HG03469 (cell line): Measurements from ENCODE around the gene ERI3.

Source experiments
- ATAC-seq: cut with Tn5 transposase; IDR thresholded peaks from one replicate; pipeline ENCODE4 v1.9.1; 2021; ENCODE audit warnings: mild to moderate bottlenecking, moderate library complexity, moderate number of reproducible peaks; ENCODE audit not compliant: unreplicated experiment

Gene ERI3

DNA sequence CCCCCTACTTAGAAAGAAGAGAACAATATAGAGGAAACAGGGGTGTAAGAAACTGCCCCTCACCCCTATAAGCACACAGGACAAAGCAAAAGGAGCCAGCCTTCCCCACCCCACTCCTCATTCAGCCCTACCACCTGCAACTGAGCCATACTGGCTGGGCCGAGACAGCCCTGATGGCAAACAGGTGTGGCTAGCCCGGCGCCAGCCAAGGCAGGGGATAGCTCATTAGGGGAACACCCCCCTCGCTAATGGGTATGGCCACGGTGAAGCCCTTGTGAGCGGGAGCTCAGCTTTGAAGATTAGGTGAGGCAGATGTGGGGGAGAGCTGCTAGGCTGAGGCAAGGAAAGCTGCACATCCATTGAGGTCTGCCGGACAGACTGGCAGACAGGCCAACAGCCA, 65.5 kb downstream of the ERI3 start:
- no peak for ATAC-seq

DNA sequence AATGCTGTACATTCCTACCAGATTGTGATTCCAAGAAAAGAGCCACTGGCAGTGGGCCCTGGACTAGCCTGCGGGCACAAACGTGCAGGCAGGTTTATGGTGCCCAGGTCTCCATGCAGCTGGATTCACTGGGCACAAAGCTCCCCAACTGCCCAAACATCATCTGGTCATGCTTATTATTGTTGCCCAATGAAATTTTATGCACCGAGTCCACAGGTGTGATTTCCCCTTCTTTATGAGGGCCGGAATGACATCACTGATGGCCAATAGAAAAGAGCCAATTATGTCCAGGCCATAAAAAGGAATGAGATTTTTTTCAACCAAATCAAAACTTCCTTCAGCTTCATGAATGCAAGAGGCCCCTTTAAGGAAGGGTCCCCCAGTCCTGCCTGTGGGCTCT, 66.2 kb downstream of the ERI3 start:
- ATAC-seq = no peak

DNA sequence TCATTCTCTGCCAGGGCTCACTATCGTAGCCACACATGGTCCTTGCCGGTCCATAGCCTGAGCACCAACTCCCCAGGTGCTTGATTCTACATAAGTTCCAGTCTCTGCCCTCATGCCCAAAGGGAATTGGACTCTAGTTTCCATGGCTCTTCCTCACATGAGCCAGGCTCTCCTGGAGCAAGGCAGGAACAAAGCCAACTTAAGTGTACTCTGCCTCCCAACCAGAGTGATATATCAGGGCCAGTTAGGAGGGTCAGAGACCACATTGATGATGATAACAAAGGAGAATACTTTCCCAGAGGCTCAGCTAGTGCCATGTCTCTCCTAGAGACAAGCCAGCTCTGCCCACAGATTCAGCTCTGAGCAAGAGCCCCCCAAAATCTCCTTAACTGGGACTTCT, 70.9 kb downstream of the ERI3 start:
- no peak for ATAC-seq

DNA sequence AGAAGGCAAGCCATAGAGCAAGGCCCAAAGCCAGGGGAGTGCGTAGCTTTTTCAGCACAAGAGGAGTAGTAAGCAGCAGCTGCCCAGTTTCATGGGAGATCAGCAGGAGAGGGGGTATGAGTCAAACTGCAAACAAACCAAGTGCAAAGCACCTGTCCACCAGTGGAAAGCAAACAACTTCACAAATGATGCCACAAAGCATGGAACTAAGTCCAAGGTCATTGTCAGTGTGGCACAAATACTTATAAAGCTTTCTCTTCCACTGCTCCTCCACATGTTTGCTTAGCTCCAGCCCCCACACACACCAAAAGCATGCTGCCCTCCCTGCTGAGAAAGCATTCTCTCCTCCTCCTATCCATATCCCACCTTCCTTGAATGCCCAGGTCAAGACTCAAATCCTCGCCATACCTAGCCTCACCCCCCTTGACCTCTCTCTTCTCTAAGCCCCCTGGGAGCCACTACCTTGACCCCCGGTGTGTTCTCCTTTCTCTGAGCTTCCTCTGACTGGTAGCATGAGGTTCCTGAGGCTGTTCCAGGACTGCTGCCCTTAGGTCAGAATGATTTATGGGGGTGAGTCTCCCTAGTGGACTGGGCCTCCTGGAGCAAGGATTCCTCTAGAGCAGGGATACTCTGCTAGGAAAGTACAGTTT, 71.4 kb downstream of the ERI3 start:
- ATAC-seq = no peak

DNA sequence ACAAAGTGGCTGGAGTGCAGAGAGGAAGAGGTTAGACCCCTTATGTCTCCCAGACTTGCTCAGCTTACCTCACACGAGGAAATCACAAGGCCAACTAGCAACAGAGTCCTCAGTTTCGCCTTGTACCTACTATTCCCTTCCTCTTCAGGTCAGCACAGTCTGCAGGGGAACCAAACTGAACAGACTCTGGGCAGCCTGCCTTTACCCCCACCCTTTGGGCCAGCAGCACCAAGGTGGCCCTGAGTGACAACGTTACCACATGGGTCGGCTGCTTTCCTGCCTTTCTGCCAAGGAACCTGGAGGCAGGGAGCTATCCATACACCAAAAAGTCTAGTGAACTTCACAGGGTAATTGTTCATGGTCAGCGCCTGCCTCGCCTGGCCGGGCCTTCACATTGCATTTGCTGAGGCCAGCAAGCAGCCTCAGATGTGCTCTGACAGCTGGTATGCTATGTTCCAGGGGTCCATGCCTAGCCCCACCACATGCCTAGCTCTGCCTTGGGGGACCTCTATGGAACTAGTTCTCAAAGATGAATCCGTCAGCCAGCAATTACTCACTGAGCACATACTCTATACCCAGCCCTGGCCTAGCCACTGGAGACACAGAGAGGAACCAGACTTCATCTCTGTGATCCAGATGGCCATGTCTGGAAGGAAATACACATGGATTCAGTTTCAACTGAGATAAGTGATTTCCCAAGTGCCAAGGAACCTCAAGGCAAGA, 72.2 kb downstream of the ERI3 start:
- no peak for ATAC-seq

DNA sequence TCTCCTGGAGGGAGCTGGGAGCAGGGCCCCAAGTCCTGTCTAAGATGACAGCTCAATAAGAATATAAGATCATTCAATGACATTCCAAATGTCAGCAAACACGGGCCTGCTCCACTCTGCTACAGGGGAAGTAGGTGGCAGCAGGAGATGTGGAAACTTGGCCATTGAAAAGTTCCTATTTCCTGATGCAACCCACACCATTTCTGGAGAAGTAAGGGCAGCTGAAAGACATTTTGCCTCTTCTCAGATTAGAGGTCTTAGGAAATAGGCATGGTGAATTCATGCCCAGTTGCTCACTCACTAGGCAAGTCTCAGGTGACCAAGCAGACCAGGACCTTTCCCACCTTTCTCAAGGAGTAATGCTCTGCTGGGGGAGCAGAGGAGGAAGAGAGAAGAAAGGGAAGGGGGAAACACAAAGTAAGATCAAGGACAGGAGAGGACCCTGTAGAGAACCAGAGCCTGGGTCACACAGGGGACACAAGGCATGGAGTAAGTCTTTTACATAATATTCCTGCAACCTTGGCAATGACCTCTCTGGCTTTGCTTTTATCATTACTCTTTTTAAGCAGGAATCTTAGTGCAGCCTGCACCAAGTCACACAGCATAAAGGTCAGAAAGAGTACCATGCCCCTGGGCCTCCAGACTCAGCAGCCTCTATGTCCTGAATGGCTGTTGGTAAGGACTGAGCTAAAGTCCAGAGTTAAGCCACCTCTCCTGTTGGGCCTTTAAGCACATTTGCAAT, 72.9 kb downstream of the ERI3 start:
- ATAC-seq = no peak

DNA sequence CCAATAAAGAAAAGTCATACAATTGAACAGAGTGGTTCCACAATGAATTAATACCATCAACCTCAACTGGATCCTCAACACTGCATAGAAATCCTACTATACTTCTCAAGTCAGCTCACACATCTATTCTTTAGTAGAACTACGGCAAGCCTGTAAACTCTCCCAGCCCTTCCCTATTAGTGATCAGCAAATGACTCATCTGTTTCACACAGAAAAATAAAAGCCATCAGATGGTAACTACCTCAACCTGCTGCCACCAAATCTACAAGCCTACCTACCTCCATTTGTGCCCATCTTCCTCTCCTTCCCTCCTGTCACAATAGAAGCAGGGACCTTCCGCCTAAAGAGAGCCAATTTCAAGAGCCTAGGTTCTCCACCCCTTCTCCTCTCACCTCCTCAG, 78.2 kb downstream of the ERI3 start:
- no peak for ATAC-seq

DNA sequence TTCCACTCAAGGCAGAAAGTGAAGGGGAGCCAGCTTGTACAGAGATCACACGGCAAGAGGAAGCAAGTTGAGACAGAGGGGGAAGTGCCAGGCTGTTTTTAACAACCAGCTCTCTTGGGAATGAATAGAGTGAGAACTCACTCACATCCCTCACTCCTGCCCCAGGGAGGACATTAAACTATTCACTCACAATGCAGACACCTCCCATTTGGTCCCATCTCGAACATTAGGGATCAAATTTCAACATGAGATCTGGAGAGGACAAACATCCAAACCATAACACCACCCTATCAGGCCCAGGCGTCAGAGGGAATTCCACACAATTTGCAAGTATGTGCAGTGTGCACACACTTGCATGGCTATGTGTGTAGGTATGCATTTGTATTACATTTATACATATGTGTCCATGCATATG, 79.1 kb downstream of the ERI3 start:
- ATAC-seq = no peak

DNA sequence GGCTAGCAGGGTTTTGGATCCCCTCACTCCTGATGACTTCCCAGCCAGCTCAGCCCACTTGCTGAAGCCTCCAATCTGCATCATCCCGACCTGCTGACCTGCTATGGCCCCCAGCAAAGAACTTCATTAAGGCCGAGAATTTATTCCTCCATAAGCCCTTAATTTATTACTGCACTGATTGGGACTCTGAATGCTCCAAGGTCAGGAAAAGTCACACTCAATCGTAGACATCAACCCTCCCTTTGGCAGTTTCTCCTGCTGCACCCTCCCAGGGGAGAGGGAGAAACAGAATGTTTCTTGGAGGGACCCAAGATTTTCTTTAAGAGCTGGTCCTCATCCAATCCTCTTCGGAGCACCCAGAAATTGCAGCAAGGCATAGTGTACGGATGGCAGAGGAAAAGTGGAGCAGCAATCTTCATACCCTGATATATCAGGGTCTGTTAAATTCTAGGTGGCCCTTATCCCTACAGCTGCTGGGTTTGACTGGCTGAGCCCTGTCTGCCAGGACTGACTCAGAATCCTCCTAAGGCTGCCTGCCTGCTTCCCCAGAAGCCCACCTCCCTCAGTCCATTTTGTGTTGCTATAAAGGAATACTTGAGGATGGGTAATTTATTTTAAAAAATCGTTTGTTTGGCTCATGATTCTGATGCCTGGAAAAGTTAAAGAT, 79.6 kb downstream of the ERI3 start:
- ATAC-seq = no peak

DNA sequence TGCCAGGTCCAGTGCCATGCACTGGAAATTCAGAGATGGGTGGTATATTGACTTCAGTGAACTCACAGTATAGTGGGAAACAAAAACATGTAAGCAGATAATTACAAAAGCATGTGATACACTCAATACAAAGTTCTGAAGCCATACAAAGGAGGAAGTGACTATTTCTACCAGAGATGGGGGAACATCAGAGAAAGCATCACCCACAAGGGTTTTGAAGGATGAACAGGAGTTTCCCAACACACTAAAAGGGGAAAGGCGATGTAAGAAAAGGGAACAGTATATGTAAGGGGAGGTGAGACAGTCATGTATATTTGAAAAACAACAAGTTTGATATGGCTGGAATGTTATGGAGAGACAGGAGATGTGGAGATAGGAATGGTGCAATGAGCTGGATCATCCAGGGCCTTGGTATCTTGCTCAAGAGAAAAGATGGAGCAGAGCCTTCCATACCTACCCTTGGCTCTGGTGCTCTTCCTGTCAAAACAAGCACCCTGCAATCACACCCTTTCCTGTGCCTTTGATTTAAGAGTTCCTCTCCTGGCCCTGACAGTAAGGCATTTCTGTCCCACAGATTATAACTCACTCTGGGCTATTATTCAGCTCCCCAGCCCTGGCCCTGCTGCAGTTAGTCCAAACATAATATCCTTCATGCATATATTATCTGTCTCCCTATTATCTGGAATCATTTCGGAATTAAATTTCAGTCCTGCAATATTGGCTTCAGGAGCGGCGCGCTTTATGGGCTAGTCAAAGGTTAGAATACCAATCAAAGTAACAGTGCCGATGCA, 81.3 kb downstream of the ERI3 start:
- ATAC-seq = no peak

DNA sequence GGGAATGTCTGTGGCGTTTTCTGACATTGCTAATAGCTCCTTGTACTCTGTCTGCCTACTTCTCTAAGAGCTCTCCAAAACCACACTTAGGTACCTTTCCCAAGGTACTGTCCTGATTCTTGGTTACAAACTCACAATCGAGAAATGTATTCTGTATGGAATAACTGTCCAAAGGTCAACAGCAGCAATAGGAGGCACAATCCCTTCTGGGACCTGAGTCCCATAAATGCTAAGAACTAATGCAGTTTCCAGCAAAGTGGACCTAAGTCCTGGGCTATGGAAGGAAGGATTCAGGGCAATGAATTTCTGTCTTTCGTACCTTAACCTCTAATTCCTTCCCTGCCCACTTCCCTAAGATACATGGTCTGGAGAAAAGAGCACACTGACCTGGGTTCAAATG, 82.1 kb downstream of the ERI3 start:
- no peak for ATAC-seq

DNA sequence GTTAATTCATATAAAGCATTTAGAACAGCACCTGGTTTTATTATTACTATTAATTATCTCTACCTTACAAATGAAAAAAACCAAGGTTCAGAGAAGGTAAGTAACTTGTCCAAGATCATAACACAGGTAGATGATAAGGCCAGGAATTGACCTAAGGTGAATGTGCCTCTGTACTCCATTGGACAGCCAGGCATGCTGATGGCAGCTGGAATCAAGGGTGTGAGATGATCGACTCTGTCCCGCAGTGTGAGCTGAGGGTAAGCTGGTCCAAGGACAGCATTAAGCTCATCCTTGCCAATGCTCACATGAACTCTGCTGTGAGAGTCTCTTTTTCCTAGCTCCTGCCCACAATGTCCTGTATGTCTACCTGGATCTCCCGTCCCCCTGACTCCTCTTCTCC, 83.4 kb downstream of the ERI3 start:
- ATAC-seq = no peak

DNA sequence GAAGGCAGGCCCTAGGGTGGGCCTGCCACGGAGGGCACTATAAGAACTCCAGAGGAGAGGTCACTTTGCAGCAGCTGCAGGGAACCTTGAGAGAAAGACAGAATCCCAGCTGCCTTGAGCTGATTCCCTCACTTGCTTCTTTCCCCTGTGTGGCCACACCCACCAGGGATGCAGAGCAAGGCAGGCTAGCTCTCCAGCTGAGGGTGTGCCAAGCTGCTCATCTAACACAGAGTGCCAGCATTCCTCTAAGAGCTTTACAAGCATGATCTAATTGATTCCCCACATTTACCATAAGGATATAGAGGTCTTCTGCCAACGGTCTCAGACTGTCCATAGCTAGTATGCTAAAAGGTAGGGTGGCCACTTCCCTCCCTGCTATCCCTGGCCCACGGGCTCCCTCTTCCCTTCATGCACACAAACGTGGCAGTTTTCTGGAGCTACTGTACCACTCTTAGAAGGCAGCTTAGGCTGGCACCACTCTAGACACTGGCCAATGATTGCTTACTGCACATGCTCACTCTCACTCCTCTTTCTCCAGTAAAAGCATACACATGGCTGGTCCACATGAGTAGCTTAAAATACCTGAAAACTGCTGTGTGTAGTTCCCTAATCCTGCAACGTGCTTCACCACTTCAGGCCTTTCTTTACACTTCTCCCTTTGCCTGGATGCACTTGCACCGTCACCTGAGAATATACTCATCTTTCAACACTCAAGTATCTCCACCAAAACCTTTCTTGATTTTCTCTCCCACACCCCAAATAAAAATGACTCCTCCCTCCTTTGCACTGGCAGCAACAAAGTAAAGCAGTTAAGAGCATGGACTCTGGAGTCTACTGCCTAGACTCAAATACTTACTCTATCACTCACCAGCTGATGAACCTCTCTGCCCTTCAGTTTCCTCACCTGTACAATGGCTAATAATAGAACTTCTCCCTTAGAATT, 84.1 kb downstream of the ERI3 start:
- ATAC-seq = no peak

DNA sequence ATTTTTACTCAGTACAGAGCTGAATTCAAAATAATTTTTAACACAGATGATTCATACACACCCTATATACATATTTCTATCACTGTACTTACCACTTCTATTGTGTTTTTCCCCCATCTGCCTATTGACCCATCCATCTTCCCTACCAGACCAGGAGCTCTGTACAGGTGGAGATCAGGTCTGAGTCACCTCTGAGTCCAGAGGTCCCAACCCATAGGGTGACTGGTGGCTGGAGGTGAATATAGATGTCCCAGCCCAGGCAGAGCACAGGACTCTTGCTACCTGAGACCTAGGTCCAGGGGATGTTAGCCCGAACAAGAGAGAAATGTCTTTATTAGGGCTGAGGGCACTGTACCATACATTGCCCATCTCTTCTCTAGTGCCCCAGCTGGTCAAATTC, 87.0 kb downstream of the ERI3 start:
- no peak for ATAC-seq

DNA sequence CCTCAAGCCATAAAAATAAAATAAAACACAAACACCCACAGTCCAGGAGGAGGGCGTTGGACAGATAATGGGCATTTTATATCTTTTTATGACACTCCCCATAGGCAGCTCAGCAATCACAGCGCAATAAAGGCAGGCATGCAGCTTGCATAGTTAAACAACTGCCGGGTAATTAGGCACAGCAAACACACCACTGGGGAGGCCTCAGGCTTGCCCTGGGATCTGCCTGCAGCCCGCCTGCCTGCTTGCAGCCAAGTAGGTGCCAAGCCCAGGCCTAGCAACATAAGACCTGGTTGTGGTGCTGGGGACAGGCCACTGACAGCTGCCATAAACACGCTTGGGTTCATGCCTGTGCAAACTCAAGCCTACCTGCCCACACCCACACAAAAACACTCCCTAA, 87.6 kb downstream of the ERI3 start:
- ATAC-seq = no peak

DNA sequence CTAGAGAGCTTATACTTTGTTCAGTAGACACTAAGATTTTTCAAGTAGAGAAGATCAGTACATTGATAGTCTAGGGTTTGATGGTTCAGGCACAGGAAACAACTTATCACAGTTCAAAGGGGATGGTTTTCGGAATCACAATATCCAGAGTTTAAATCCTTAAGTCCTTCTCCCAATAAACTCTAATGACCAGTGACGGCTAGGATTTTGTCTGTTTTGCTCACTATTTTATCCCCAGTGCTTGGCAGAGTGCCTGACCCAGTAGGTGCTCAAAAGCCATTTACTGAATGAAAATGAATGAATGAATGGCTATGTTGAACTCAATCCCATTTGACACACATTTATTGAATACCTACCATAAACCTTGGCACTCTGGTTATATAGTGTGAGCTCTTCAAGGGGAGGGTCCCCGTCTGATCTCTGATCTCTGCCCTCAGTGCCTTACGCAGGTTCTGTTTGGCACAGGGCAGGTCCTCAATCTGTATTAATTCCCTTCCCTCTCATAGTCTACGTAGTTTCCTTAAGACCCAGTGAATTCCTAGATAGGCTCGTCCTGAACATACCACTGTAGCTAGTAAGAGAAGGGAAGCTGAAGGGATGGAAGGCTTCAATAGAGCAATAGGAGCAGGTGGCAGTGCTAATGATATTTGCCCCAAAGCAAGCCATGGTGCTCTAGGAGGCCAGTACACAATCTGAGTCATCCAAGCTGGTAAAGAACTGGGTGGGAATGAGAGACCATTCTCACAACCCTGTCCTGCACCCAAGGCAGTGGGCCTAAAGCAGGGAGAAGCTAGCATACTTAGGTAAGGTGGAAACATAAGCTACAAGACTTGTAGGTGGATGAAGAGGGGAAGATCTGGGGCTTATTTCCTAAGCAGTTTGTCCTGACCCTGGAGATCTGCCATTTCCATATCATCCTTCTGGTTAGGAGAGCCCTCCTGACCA, 88.4 kb downstream of the ERI3 start:
- no peak for ATAC-seq

DNA sequence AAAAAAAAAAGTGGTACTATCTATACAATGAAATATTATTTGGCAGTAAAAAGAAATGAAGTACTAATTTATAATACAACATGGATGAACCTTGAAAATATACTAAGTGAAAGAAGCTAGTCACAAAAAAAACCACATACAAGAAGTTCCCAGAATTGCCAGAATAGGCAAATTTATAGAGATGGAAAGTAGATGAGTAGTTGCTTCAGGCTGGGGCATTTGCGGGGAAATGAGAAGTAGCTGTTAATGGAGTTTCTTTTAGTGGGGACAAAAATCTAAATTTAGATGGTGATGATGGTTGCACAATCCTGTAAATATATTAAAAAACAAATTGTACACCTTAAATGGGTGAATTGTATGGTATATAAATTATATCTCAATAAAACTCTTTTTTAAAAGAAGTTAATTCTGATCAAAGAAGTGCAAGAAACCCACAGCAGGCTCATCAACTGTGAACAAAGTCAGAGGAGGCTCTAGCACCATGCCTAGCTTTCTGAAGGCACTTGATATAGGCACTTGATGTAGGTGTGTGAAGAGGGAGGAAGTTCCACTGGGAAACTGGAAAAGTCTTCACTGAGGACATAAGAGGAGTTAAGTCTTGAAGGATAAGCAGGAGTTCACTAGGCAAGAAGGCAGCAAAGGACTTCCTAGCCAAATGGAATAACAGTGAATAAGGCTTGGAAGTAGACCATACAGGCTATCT, 89.2 kb downstream of the ERI3 start:
- no peak for ATAC-seq

DNA sequence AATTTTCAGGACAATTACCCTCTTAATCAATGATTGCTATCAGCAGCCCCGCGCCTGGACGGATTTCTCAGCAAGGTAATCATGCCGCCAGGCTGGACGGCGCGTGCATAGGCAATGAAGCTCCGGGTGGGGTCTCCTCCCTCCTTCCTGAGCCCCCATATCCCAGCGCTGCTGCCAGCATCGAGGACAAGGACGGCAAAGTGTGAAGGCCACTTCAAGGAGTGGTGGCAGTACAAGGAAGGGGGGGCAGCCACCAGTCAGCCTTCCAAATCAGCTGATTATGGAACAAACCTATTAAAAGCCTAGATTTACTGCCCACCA, 90.6 kb downstream of the ERI3 start:
- no peak for ATAC-seq
